AG04449 (cell line): ENCODE measurements around the gene GAB1.
"Not testable (repeated sequence)": the region's sequence is repeated elsewhere in the genome, so short reads cannot be mapped to it uniquely, and the experiment has no call there.

Experiments
- CTCF ChIA-PET: fragments of 350-600 bp; formaldehyde crosslinking; extraction: SDS; loops from one replicate; lab custom pipeline; 2021; ENCODE audit warnings: antibody characterized with exemption; lab: Yijun Ruan, JAX
- POLR2A ChIA-PET: fragments of 400-600, 350-600 bp; formaldehyde crosslinking; extraction: SDS; loops from one replicate; lab custom pipeline; 2020; ENCODE audit warnings: antibody characterized with exemption, inconsistent platforms; lab: Yijun Ruan, JAX
- DNase-seq: peaks from one replicate; pipeline ENCODE4 v3.0.0-alpha.2; 2010; ENCODE audit warnings: low read depth, low spot score
- H3K4me3 ChIP-seq: 2 replicates; pipeline ENCODE4 v1.5.1; 2011; ENCODE audit warnings: low read depth, mild to moderate bottlenecking, control low read depth, low read length
- TF ChIP-seq, protein P1 (sequence below): IDR thresholded peaks from one replicate; pipeline ENCODE4 v1.5.1; 2011; ENCODE audit warnings: mild to moderate bottlenecking, moderate library complexity, low read length, control low read depth, inconsistent platforms; ENCODE audit not compliant: insufficient read depth; ENCODE audit errors: missing control alignments

The GAB1 gene

DNA sequence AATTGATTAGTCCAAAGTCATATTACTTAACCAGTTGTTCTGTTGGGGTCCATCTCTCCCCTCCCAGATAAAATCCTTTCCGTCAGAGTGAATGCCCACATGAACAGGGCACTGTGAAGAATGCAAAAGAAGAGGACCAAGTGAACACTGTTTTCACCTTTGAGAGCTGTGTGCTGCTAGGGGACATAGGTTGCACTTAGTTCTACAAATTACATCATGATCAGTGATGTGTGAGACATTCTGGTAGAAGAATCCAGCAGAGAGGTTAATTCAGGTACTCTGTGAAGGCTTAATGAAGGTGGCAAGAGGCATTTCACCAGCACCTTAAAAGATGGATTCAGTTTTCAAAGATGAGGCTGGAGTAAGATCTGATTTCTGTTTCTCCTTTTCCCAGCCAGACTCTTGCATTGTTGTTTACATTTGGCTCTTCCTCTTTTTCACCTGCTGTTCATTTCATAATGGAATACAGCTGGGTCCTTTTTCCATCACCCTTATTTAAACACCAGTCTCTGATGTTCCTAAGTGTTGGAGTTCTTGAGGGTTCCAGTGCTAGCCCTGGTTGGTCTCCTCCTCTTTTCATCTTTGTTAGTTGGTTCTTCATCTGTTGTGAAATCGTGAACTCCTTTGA, 10.9 kb downstream of the GAB1 start:
- ChIA-PET POLR2A (no interaction called here), CTCF (interaction anchor here (0.9 kb wide), 1 partner anchor 16 kb away, joined by 3 read pairs; no protein-coding TSS in a partner anchor)
- TF ChIP-seq, protein P1, sequence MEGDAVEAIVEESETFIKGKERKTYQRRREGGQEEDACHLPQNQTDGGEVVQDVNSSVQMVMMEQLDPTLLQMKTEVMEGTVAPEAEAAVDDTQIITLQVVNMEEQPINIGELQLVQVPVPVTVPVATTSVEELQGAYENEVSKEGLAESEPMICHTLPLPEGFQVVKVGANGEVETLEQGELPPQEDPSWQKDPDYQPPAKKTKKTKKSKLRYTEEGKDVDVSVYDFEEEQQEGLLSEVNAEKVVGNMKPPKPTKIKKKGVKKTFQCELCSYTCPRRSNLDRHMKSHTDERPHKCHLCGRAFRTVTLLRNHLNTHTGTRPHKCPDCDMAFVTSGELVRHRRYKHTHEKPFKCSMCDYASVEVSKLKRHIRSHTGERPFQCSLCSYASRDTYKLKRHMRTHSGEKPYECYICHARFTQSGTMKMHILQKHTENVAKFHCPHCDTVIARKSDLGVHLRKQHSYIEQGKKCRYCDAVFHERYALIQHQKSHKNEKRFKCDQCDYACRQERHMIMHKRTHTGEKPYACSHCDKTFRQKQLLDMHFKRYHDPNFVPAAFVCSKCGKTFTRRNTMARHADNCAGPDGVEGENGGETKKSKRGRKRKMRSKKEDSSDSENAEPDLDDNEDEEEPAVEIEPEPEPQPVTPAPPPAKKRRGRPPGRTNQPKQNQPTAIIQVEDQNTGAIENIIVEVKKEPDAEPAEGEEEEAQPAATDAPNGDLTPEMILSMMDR: no peak
- no peak for DNase-seq
- H3K4me3 ChIP-seq: no peak overlapping the region

DNA sequence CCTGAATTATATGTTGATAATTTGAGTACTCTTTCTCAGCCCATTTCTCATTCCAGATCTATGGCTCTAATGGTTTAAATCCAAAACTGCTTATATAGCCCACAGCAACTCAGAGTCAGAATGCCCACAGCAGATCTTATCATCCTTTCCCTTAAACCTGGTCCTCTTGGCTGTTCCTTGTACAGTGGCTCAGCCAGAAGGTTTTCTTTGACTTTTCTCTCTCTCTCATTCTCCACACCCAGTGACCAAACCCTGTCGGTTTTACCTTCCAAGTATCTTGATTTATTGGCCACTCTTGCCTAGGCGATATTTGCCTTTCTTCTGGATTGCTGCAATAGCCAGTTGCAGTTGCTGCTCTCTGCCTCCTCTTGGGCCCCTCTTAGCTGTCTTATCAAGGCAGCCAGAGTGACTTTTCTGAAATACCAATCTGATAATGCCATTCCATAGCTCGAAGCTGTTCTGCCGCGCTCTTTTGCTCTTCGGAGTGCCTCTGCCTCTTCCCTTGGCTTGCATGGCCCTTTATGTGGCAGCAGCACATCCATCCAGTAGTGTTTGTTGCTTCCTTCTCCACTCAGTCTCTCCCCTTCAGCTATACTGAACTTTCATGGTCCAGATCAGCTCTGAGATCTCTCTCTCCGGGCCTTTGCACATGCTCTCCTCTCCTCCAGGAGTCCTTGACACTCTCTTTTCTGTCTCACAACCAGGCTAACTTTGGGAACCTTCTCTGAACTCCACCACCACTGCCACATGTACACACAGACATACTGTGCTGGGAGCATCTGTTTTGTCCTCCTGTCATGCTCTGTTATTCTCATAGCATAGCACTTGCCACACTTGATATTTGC, 11.8 kb downstream of the GAB1 start:
- no peak for DNase-seq
- POLR2A ChIA-PET: no interaction called here
- CTCF ChIA-PET: interaction anchor here (0.9 kb wide), 1 partner anchor 15 kb away, joined by 3 read pairs; no protein-coding TSS in a partner anchor
- TF ChIP-seq, protein P1: no peak
- no peak overlapping the region for H3K4me3 ChIP-seq

DNA sequence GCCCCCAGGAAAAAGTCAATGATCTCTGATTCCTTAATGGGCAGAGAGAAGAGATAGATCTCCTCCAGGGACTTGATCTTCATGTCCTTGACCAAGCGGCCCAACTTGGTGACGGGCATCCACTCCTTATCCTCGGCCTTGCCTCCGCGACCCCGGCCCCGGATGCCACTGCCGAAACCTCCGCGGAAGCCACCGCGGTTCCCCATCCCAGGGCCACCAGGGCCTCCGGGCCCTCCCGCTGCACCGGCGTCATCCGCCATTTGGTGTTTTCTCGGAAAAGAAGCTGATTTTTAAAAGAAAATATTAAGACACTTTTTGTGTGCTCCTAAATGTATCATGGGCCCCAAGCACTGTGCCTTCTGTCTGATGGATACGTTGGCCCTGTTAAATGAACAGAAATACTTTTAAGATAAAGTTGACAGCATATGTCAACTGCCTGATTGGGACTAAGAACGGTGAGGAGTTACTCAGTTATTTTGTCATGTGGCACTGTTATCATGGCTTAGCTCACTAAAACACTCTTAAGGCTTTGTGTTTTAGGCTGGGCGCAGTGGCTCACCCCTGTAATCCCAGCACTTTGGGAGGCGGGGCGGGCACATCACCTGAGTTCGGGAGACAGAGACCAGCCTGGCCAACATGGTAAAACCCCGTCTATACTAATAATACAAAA, 13.3 kb downstream of the GAB1 start:
- POLR2A ChIA-PET, CTCF ChIA-PET, H3K4me3 ChIP-seq, DNase-seq: not testable (repeated sequence)

DNA sequence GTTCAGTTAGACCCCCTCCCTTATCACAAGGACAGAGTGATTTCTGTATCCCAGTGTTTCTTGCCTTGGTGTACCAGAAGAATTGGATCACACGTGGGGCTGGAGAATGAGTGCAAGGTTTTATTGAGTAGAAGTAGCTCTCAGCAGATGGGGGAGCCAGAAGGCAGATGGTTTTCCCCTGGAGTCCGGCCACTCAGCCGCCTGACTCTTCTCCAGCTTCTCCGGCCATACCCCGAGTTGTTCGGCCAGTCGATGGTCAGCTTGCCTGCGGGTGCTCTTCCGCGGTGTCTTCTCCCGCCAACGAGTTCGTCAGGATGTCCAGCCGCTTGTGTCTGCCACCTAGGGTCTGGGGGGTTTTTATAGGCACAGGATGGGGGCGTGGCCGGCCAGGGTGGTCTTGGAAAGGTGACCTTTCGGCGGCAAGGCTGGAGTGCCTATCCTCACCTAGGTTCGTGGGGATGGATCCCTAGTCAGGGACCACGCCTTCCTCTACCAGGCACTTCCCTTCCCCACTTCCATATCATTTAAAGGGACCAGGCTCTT, 14.5 kb downstream of the GAB1 start:
- ChIA-PET POLR2A (no interaction called here), CTCF (interaction anchor here (1.1 to 1.2 kb wide), 2 partner anchors 14 to 113 kb away, joined by 3 read pairs; partner anchors contain the start of gene GAB1)
- TF ChIP-seq, protein P1: no peak
- no peak overlapping the region for H3K4me3 ChIP-seq
- no peak for DNase-seq

DNA sequence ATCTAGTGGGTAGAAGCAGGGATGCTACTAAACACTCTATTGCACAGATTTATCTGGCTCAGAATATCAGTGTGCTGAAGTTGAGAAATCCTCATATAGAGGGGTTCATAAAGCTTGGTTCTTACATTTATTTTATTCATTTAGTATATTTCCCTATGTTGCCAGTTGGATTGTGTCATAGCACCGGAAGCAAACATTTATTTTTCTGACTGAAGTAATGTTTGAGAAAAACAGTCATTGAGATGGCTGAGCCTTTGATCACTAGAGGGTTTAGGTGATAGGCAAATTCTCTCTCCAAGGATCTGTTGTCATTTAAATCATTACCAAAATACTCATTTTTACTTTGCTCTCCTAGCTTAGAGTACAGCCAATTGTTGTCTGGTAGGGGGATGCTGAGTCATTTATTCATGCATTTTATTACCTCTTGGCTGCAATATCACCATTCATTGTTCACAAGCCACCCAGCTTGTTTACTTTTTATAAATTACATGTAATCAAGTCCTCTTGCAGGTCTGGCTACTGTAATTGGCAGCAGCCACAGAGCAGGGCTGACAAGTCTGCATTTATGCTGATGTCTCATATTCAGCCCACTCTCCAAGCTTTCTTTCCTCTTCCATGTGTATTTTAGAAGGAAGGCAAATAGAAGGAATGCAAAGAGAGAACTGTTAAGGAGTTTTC, 15.2 kb downstream of the GAB1 start:
- no peak overlapping the region for H3K4me3 ChIP-seq
- ChIA-PET POLR2A (no interaction called here), CTCF (interaction anchor here (1.1 to 1.2 kb wide), 2 partner anchors 15 to 114 kb away, joined by 3 read pairs; partner anchors contain the start of gene GAB1)
- TF ChIP-seq, protein P1: no peak
- no peak for DNase-seq

DNA sequence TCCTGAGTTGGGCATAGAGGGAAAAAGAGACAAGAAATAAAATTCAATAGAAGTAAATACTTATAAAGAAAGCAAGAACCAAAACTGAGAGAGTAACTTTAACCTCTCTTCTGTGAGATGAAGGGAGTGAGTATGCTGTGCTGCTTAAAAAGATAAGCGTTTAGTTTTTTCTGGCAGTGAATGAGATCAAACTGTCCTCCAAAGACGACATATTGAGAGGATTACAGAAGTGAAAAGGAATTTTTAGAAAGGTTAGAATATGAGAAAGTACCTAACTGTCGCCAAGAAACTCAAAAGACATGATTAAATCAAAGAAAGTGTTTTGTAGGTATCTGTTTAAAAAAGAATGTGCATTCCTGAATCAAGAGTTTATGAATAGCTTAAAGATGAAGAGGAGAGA, 16.0 kb downstream of the GAB1 start:
- H3K4me3 ChIP-seq: no peak overlapping the region
- no peak for DNase-seq
- TF ChIP-seq, protein P1: no peak
- ChIA-PET POLR2A (no interaction called here), CTCF (no interaction called here)
